ENCODE measurements around the gene PID1. TPM values are rescaled to one million over a fixed set of nuclear protein-coding genes. Genes with fewer than 3 reads are reported as not detected.
A peak's percentile ranks its signal among the peaks of the same experiment; 100 is the strongest.

Gene PID1
- total RNA-seq, 2 donors from 2014 or later = 0.55 to 1.6 TPM

DNA sequence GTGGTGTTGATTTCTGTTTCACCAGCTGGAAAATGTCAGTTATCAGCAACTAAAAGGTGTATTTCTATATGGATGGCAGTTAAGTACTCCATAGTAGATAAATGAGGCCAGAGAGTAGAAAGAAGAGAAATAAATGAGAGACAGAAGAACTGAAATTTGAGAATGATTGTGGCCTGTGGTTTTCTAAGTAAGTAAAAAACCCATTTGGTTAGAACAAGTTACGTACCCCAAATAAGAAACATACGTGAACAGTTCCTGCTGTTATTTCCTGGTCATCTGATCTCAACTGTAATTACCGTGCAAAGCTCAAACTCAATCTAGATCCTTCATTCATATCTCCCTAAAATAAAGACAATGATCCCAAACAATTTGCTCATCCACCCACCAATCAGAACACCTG, 181.3 kb downstream of the PID1 start:
- H3K4me1 ChIP-seq (ENCODE audit: control insufficient read depth, insufficient read depth, low read length) = peaks cover 2% of the 10 kb centered on the region
- no peak for DNase-seq
- H3K9me3 Mint-ChIP-seq = no peaks in the 10 kb centered on the region
- no peaks in the 10 kb centered on the region for H3K9me3 ChIP-seq (ENCODE audit: control insufficient read depth, low read length)
- H3K27ac ChIP-seq (ENCODE audit: low read depth, low read length) = peak overlapping the region; percentile 80
- H3K27me3 Mint-ChIP-seq (ENCODE audit: insufficient read depth) = no peaks in the 10 kb centered on the region
- no peak overlapping the region for H3K27ac Mint-ChIP-seq
- no peak for TF ChIP-seq CTCF (conservative IDR thresholded peaks at IDR 0.05)
- no peaks in the 10 kb centered on the region for H3K36me3 ChIP-seq (ENCODE audit: control insufficient read depth, insufficient read depth, low read length)
- no peaks in the 10 kb centered on the region for H3K4me1 Mint-ChIP-seq
- no peak overlapping the region for H3K9ac ChIP-seq (ENCODE audit: extremely low read depth, low read length, poor library complexity, severe bottlenecking)
- H3K4me3 Mint-ChIP-seq = no peak overlapping the region
- 90 to 95% methylated on average over 2 to 3 of the region's 3 CpGs for WGBS, 2 experiments (ENCODE audit: insufficient coverage in 1 of 2, insufficient read length in 1 of 2)
- H3K36me3 Mint-ChIP-seq (ENCODE audit: low read depth) = no peaks in the 10 kb centered on the region
- H3K4me3 ChIP-seq (ENCODE audit: low read length) = no peak overlapping the region
- no peaks in the 10 kb centered on the region for H3K27me3 ChIP-seq (ENCODE audit: control insufficient read depth, insufficient read depth, low read length, poor library complexity, severe bottlenecking)

DNA sequence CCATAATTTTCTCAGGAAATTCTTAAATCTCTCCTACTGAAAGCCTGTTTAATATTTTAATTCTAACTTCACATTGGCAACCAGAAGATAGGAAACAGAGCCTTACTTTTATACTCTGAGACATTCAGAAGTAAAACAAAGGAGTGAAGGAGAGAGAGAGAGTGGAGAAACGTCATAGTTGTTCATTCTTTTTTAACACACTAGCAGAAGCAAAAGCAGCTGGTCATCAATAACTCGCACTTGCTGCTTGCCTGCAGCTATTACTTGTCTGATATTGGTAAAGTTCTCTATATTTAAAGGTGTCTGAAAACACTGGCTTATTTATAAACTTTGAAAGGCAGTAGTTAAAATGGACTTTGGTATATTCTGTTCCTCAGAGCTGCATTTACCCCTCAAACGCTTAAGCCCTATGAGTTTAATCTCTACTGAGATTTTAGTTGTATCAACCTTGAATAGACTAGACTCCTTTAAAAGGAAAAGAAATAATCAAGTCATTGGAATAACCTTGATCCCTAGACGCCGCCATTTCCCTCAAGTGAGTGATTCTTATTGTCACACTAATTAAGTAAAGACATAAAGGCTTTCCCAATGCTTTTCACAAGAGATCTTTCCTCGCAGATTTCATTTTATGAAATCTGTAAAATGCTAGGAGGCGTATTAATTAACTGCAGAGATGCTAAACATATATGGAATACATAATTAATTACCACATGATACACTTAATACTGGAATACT, 182.0 kb downstream of the PID1 start:
- Mint-ChIP-seq H3K36me3 (ENCODE audit: low read depth) (no peaks in the 10 kb centered on the region), H3K4me3 (no peak overlapping the region), H3K27me3 (ENCODE audit: insufficient read depth) (no peaks in the 10 kb centered on the region), H3K27ac (no peak overlapping the region), H3K9me3 (no peaks in the 10 kb centered on the region), H3K4me1 (no peaks in the 10 kb centered on the region)
- TF ChIP-seq CTCF (conservative IDR thresholded peaks at IDR 0.05) = no peak
- no peaks in the 10 kb centered on the region for H3K36me3 ChIP-seq (ENCODE audit: control insufficient read depth, insufficient read depth, low read length)
- H3K27ac ChIP-seq (ENCODE audit: low read depth, low read length) = peak overlapping the region; percentile 80
- WGBS, 2 experiments (ENCODE audit: insufficient coverage in 1 of 2, insufficient read length in 1 of 2) = 86% methylated on average over 6 of the region's 7 CpGs; no CpG with 5 or more reads in 1 of the 2 experiments
- no peak overlapping the region for H3K4me3 ChIP-seq (ENCODE audit: low read length)
- no peak for DNase-seq
- no peaks in the 10 kb centered on the region for H3K9me3 ChIP-seq (ENCODE audit: control insufficient read depth, low read length)
- H3K27me3 ChIP-seq (ENCODE audit: control insufficient read depth, insufficient read depth, low read length, poor library complexity, severe bottlenecking) = no peaks in the 10 kb centered on the region
- H3K9ac ChIP-seq (ENCODE audit: extremely low read depth, low read length, poor library complexity, severe bottlenecking) = no peak overlapping the region
- H3K4me1 ChIP-seq (ENCODE audit: control insufficient read depth, insufficient read depth, low read length) = peaks cover 2% of the 10 kb centered on the region

GRCh38 chr2:229088517-229088913, 182.6 kb downstream of the PID1 start:
- WGBS, 2 experiments (ENCODE audit: insufficient coverage in 1 of 2, insufficient read length in 1 of 2) = 89 to 100% methylated on average over 1 to 2 of the region's 2 CpGs
- Mint-ChIP-seq H3K36me3 (ENCODE audit: low read depth) (no peaks in the 10 kb centered on the region), H3K27ac (no peak overlapping the region), H3K27me3 (ENCODE audit: insufficient read depth) (no peaks in the 10 kb centered on the region), H3K9me3 (no peaks in the 10 kb centered on the region), H3K4me3 (no peak overlapping the region), H3K4me1 (no peaks in the 10 kb centered on the region)
- H3K9ac ChIP-seq (ENCODE audit: extremely low read depth, low read length, poor library complexity, severe bottlenecking) = no peak overlapping the region
- no peaks in the 10 kb centered on the region for H3K9me3 ChIP-seq (ENCODE audit: control insufficient read depth, low read length)
- H3K27me3 ChIP-seq (ENCODE audit: control insufficient read depth, insufficient read depth, low read length, poor library complexity, severe bottlenecking) = no peaks in the 10 kb centered on the region
- no peaks in the 10 kb centered on the region for H3K36me3 ChIP-seq (ENCODE audit: control insufficient read depth, insufficient read depth, low read length)
- no peak for TF ChIP-seq CTCF (conservative IDR thresholded peaks at IDR 0.05)
- H3K4me1 ChIP-seq (ENCODE audit: control insufficient read depth, insufficient read depth, low read length) = peaks cover 2% of the 10 kb centered on the region
- peak overlapping the region; percentile 80 for H3K27ac ChIP-seq (ENCODE audit: low read depth, low read length)
- H3K4me3 ChIP-seq (ENCODE audit: low read length) = no peak overlapping the region
- DNase-seq = no peak

All from endodermal cell (in vitro differentiated cells).